NK-92 (cell line): ENCODE data around the gene WDR81.
A peak's percentile ranks its signal among the peaks of the same experiment; 100 is the strongest.
"Not testable (repeated sequence)": the region's sequence is repeated elsewhere in the genome, so short reads cannot be mapped to it uniquely, and the experiment has no call there.

Experiments used
- DNase-seq: peaks from one replicate; lab custom pipeline; 2025; ENCODE audit not compliant: unreplicated experiment; lab: John Stamatoyannopoulos, UW

WDR81 gene

GRCh38 chr17:1713160-1713877 is 11.2 kb upstream of the WDR81 start:
- DNase-seq: no peak

GRCh38 chr17:1713878-1714426 is 10.6 kb upstream of the WDR81 start:
- no peak for DNase-seq

- DNase-seq: no peak
Observed at GRCh38 chr17:1714427-1714979, 10.0 kb upstream of the WDR81 start.

- DNase-seq: no peak
Observed at GRCh38 chr17:1714980-1715802, 9.3 kb upstream of the WDR81 start.

- DNase-seq: no peak
Observed at GRCh38 chr17:1715803-1716075, 8.8 kb upstream of the WDR81 start.

- peak; percentile 89 for DNase-seq
Observed at GRCh38 chr17:1716076-1716911, 8.2 kb upstream of the WDR81 start.

- DNase-seq: no peak
Observed at GRCh38 chr17:1716912-1717695, 7.4 kb upstream of the WDR81 start.

GRCh38 chr17:1718362-1719165 is 5.9 kb upstream of the WDR81 start:
- DNase-seq: no peak

- no peak for DNase-seq
Observed at GRCh38 chr17:1720856-1721386, 3.6 kb upstream of the WDR81 start.

GRCh38 chr17:1722022-1722421 is 2.5 kb upstream of the WDR81 start:
- not testable (repeated sequence) for DNase-seq

GRCh38 chr17:1724869-1725641 is 551 bp downstream of the WDR81 start:
- DNase-seq: no peak

- no peak for DNase-seq
Observed at GRCh38 chr17:1725642-1726511, 1.4 kb downstream of the WDR81 start.

- DNase-seq: no peak
Observed at GRCh38 chr17:1726626-1727257, 2.2 kb downstream of the WDR81 start.

- DNase-seq: no peak
Observed at GRCh38 chr17:1727258-1727789, 2.8 kb downstream of the WDR81 start.

- DNase-seq: no peak
Observed at GRCh38 chr17:1727876-1728630, 3.5 kb downstream of the WDR81 start.

GRCh38 chr17:1729966-1730325 is 5.4 kb downstream of the WDR81 start:
- no peak for DNase-seq
